HG03354 (cell line): Measurements from ENCODE around the gene CTF1.

Experiments used
- ATAC-seq: cut with Tn5 transposase; IDR thresholded peaks from one replicate; pipeline ENCODE4 v1.9.1; 2021; ENCODE audit warnings: mild to moderate bottlenecking; ENCODE audit not compliant: unreplicated experiment, poor library complexity, severe bottlenecking

CTF1 gene

GRCh38 chr16:30949650-30950515 lies 53.5 kb downstream of the CTF1 start:
- ATAC-seq, result peak; percentile 43

GRCh38 chr16:30950516-30951065 lies 54.2 kb downstream of the CTF1 start:
- no peak for ATAC-seq

DNA sequence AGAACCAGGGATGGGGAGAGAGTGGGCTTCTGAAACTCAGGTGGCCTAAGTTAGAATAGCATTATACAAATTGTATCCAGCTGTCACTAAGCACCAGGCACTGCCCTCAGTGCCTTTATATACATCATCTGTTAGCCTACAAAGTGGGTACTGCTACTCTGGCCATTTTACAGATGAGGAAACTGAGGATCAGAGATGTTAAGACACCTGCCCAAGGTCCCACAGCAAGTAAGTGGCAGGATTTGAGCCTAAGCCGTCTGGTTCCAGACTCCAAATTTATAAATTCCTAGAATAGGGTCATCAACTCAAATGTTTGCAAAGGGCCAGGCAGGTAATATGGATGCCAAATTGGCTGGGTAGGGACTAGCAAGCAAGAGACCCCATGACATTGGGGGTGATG lies 54.8 kb downstream of the CTF1 start:
- ATAC-seq, result no peak

- ATAC-seq, result no peak
These were observed 55.3 kb downstream of the CTF1 start for GRCh38 chr16:30951750-30952149.

DNA sequence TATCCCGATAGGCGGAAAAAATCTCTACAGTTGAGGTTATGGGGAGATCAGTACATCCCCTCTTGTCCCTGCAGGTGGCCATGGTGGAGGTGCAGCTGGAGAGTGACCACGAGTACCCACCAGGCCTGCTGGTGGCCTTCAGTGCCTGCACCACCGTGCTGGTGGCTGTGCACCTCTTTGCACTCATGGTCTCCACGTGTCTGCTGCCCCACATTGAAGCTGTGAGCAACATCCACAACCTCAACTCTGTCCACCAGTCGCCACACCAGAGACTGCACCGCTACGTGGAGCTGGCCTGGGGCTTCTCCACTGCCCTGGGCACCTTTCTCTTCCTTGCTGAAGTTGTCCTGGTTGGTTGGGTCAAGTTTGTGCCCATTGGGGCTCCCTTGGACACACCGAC lies 56.7 kb downstream of the CTF1 start:
- no peak for ATAC-seq
